Gastrocnemius medialis (tissue), 4 donors: ENCODE data around the gene RUFY3. TPM values are rescaled to one million over a fixed set of nuclear protein-coding genes. Genes with fewer than 3 reads are reported as not detected.

Experiments
- ATAC-seq, 2 donors: fragments of 150-250 bp; one replicate each; pipeline ENCODE4 v1.9.1; 2016
- DNase-seq, 2 donors: peaks; one replicate each; pipeline ENCODE4 v3.0.0-alpha.2; 2019
- H3K27ac ChIP-seq, 4 donors: fragments of 200-600 bp; sonication (generic); 1 replicate in 1 of 4; 2 replicates in 3 of 4; pipeline ENCODE4 v1.5.1; 2016 to 2018; ENCODE audit warnings: mild to moderate bottlenecking in 2 of 4, moderate library complexity in 1 of 4
- H3K27me3 ChIP-seq, 3 donors: fragments of 200-600 bp; sonication (generic) in 2 of 3; 1 replicate in 1 of 3; 2 replicates in 2 of 3; pipeline versions ENCODE4 v1.5.1 to v1.6.0; 2016 to 2019; ENCODE audit warnings: mild to moderate bottlenecking in 1 of 3, moderate library complexity in 1 of 3
- H3K36me3 ChIP-seq, 2 donors: fragments of 200-600 bp; sonication (generic) in 1 of 2; one replicate each; pipeline ENCODE4 v1.5.1; 2017 to 2018
- H3K4me1 ChIP-seq, 2 donors: fragments of 200-600 bp; sonication (generic) in 1 of 2; one replicate each; pipeline ENCODE4 v1.5.1; 2016 to 2017; ENCODE audit warnings: mild to moderate bottlenecking in 2 of 2
- H3K4me3 ChIP-seq, 4 donors: fragments of 200-600 bp; sonication (generic) in 3 of 4; 1 replicate in 1 of 4; 2 replicates in 3 of 4; pipeline ENCODE4 v1.5.1; 2016 to 2019; ENCODE audit warnings: mild to moderate bottlenecking in 2 of 4
- H3K9me3 ChIP-seq, 3 donors: fragments of 200-600 bp; sonication (generic) in 2 of 3; 1 replicate in 1 of 3; 2 replicates in 2 of 3; pipeline ENCODE4 v1.5.1; 2016 to 2019
- POLR2A ChIP-seq, 2 donors: fragments of 450-650 bp; IDR thresholded peaks; one replicate each; pipeline ENCODE4 v1.6.1; 2017; ENCODE audit warnings: antibody characterized with exemption in 2 of 2, mild to moderate bottlenecking in 2 of 2, moderate library complexity in 2 of 2
- in situ Hi-C, 4 donors: fragments of 200-750 bp; cut with MboI; loops; one replicate each; pipeline versions ENCODE4 v1.15.0 to v1.8.0; 2017; ENCODE audit warnings: low sequenced_read_pairs in 4 of 4
- intact Hi-C: fragments of 100-400 bp; cut with DNase I; formaldehyde crosslinking; loops from one replicate; pipeline ENCODE4 v1.15.1; 2023; ENCODE audit warnings: low total_unique reads
- total RNA-seq, 4 donors: library from RNA; depleted of rRNA; stranded (reverse); fragments of >200 nt; gene quantifications; one replicate each; pipeline versions ENCODE4 v1.1.0 to v1.2.3, GENCODE V29; 2016
- TF ChIP-seq, protein P1 (sequence below), 5 experiments: fragments of 450-650 bp in 3 of 5; fragments of 200-600 bp in 2 of 5; sonication (generic) in 2 of 5; IDR thresholded peaks in 4 of 5; conservative IDR thresholded peaks in 1 of 5; 1 replicate in 4 of 5; 2 replicates in 1 of 5; pipeline ENCODE4 v1.5.1; 2016 to 2019; ENCODE audit warnings: antibody characterized with exemption in 5 of 5, mild to moderate bottlenecking in 3 of 5, moderate library complexity in 3 of 5

RUFY3 gene
- total RNA-seq, 4 donors from 2014 or later: 30.9 to 41.8 (median 37.2) TPM

DNA sequence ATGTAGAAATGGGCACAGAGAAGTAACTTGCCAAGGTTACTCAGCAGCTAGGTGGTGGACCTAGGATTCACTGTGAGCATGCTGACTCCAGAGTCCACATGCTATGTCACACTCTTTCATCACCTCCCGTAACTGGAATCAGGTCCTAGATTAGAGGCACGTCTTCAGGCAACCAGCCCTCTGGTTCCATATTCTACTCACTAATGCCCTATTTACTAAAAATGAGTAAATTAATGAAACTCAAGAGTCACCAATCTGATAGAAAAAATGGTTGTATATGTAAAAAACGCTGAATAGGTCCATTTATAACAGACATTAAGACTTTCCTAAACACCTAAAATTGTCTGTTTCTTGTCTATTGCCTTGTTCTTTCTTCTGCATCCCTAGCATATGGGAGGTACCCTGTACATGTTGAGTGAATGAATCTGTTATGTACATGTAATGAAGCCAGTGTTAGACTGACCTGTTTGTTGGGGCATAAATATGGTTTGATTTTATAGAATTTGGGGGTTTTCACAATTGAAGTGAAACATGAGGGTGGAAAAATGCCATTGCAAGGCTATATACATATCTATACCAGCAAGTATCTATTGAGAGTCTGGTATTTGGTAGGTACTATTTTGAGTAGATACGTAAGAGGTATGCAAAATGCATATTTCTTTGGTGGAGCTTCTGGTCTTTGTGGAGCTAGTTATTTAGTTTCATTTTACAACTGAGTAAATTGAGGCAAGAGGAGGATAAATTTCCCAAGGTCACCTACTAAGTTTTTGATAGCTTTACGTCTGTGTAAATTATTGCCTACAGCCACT lies 7.5 kb upstream of the RUFY3 start:
- H3K27me3 ChIP-seq: no peaks in the 10 kb centered on the region
- in situ Hi-C loops: no loop called here
- H3K9me3 ChIP-seq: no peaks in the 10 kb centered on the region
- ATAC-seq (peak; percentile 89 to 98), DNase-seq (peak in 1 of 2 donors; percentile 62)
- intact Hi-C loops: no loop called here
- no peaks in the 10 kb centered on the region for H3K36me3 ChIP-seq
- H3K4me3 ChIP-seq: no peak overlapping the region
- H3K27ac ChIP-seq: peak overlapping the region in 2 of 4 donors; percentile 9 to 38
- H3K4me1 ChIP-seq: peaks cover 24 to 27% of the 10 kb centered on the region in 2 donors
- no peak for TF ChIP-seq POLR2A (IDR thresholded peaks at IDR 0.05)
- TF ChIP-seq, protein P1, sequence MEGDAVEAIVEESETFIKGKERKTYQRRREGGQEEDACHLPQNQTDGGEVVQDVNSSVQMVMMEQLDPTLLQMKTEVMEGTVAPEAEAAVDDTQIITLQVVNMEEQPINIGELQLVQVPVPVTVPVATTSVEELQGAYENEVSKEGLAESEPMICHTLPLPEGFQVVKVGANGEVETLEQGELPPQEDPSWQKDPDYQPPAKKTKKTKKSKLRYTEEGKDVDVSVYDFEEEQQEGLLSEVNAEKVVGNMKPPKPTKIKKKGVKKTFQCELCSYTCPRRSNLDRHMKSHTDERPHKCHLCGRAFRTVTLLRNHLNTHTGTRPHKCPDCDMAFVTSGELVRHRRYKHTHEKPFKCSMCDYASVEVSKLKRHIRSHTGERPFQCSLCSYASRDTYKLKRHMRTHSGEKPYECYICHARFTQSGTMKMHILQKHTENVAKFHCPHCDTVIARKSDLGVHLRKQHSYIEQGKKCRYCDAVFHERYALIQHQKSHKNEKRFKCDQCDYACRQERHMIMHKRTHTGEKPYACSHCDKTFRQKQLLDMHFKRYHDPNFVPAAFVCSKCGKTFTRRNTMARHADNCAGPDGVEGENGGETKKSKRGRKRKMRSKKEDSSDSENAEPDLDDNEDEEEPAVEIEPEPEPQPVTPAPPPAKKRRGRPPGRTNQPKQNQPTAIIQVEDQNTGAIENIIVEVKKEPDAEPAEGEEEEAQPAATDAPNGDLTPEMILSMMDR (IDR thresholded peaks at IDR 0.05 in 4 of 5, conservative IDR thresholded peaks at IDR 0.05 in 1 of 5): no peak

DNA sequence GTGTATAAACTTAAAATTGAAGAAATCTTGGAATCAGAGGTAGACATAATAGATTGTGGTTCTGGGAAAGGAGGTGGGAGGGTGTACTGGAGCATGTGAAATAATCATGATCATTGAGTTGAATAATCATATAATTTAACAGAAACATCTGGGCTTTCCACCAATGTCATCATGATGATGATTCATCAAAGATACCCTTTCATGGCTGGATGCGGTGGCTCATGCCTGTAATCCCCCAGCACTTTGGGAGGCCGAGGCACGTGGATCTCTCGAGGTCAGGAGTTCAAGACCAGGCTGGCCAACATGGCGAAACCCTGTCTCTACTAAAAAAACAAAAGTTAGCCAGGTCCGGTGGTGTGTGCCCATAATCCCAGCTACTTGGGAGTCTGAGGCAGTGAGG lies 6.7 kb upstream of the RUFY3 start:
- Histone ChIP-seq H3K27ac (no peak overlapping the region), H3K4me3 (no peak overlapping the region), H3K27me3 (no peaks in the 10 kb centered on the region), H3K9me3 (no peaks in the 10 kb centered on the region), H3K4me1 (peaks cover 24 to 27% of the 10 kb centered on the region in 2 donors), H3K36me3 (no peaks in the 10 kb centered on the region)
- ATAC-seq (no peak), DNase-seq (no peak)
- in situ Hi-C loops (no loop called here), intact Hi-C loops (no loop called here)
- TF ChIP-seq, protein P1 (IDR thresholded peaks at IDR 0.05 in 4 of 5, conservative IDR thresholded peaks at IDR 0.05 in 1 of 5): no peak

DNA sequence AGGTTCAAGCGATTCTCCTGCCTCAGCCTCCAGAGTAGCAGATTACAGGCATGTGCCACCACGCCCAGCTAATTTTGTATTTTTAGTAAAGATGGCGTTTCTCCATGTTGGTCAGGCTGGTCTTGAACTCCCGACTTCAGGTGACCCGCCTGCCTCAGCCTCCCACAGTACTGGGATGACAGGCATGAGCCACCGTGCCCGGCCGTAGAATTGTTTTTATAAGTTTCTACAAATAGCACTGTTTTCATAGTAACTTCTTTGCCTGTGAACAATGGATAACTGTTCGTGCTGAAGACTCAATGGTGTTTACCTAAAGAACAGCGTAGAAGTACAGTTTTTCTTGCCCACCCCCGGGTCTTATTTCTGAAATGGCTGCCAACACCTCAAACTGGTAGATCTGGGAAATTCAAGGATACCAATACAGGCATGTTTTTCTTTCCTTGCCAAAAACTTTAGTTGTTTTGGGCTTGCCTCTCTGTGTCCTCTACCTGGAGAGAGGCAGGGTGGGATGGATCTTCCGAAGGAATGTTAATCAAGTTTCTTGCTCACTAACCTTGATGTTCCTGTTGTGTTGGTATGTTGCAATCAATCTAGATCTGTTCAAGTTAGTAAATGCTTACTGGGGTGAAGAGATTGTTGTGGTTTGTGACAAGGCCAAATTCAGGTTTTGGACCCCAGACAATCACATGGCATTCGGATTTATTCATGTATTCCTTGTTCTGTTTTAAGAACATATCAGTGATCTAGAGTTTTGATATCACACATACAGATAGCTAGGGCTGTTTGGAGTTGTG lies 2.8 kb upstream of the RUFY3 start:
- intact Hi-C loops (no loop called here), in situ Hi-C loops (no loop called here)
- H3K4me3 ChIP-seq: no peak overlapping the region
- H3K27me3 ChIP-seq: no peaks in the 10 kb centered on the region
- ATAC-seq (no peak), DNase-seq (no peak)
- TF ChIP-seq POLR2A (IDR thresholded peaks at IDR 0.05): no peak
- TF ChIP-seq, protein P1 (IDR thresholded peaks at IDR 0.05 in 4 of 5, conservative IDR thresholded peaks at IDR 0.05 in 1 of 5): no peak
- peaks cover 10 to 18% of the 10 kb centered on the region in 2 donors for H3K4me1 ChIP-seq
- H3K27ac ChIP-seq: no peak overlapping the region
- H3K9me3 ChIP-seq: no peaks in the 10 kb centered on the region
- no peaks in the 10 kb centered on the region for H3K36me3 ChIP-seq

DNA sequence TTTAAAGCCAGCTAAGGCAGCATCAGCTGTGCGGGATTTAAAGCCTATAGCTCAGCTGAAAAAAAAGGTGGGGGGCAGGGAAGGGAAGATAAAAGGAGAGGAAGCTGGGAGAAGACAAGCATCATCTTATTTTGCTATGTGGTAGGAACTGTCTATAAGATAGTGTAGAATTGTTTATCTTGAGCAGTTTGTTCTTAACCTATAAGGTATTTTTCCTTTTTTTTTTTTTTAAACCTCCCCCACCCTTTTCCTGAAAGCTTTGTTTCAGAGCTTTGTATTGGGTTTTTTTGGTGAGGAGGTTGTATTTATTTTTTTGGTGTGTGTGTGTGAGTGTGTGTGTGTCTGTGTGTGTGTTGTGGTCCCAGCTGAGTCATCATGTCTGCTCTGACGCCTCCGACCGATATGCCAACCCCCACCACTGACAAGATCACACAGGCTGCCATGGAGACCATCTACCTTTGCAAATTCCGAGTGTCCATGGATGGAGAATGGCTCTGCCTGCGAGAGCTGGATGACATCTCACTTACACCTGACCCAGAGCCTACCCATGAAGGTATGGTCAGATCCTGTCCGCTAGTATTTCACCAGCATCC lies 531 bp downstream of the RUFY3 start:
- no peak for DNase-seq
- in situ Hi-C loops: no loop called here
- H3K36me3 ChIP-seq: no peaks in the 10 kb centered on the region
- H3K4me3 ChIP-seq: peak overlapping the region; percentile 43 to 51 (median 50)
- TF ChIP-seq POLR2A (IDR thresholded peaks at IDR 0.05): no peak
- TF ChIP-seq, protein P1 (IDR thresholded peaks at IDR 0.05 in 4 of 5, conservative IDR thresholded peaks at IDR 0.05 in 1 of 5): no peak
- intact Hi-C loops: no loop called here
- H3K27ac ChIP-seq: peak overlapping the region; percentile 42 to 67 (median 54)
- no peaks in the 10 kb centered on the region for H3K27me3 ChIP-seq
- no peaks in the 10 kb centered on the region for H3K9me3 ChIP-seq
- H3K4me1 ChIP-seq: peaks cover 0 to 14% of the 10 kb centered on the region in 2 donors
- peak; percentile 16 to 19 for ATAC-seq
